H1 (cell line): Measurements from ENCODE around the gene PALM. TPM values are rescaled to one million over a fixed set of nuclear protein-coding genes. Genes with fewer than 3 reads are reported as not detected.

Source experiments
- CTCF ChIA-PET: fragments of 300-600 bp; sonication (Branson Sonifier 250); formaldehyde crosslinking; loops from one replicate; lab custom pipeline; 2021; ENCODE audit not compliant: partially characterized antibody; lab: Charles Lee
- POLR2A ChIA-PET: fragments of 300-600 bp; sonication (Branson Sonifier 250); formaldehyde crosslinking; loops from one replicate; lab custom pipeline; 2021; ENCODE audit warnings: inconsistent platforms; ENCODE audit not compliant: partially characterized antibody; lab: Charles Lee
- DNase-seq, 2 experiments: peaks; one replicate each; pipeline versions ENCODE4 v3.0.0 to v3.0.0-alpha.2; 2010 to 2022; ENCODE audit warnings: low spot score in 2 of 2, low read depth in 1 of 2, mixed read lengths in 1 of 2
- FAIRE-seq: peaks from 2 replicates; lab custom pipeline; 2011; peaks lifted over from hg19 to GRCh38; lab: Jason Lieb, UNC
- H2AFZ ChIP-seq: 2 replicates; pipeline ENCODE4 v1.8.1; 2012; ENCODE audit warnings: low read length, inconsistent platforms
- H2AK5ac ChIP-seq: 2 replicates; pipeline ENCODE4 v1.6.1; 2013; ENCODE audit warnings: low read depth, low read length
- H2BK120ac ChIP-seq: replicated peaks from 2 replicates; pipeline ENCODE3; 2013; ENCODE audit warnings: low read depth, low read length, inconsistent platforms
- H2BK12ac ChIP-seq: 2 replicates; pipeline ENCODE4 v1.6.1; 2013; ENCODE audit warnings: low read depth, low read length
- H2BK15ac ChIP-seq: 2 replicates; pipeline ENCODE4 v1.6.1; 2013; ENCODE audit warnings: low read length
- H2BK20ac ChIP-seq: 2 replicates; pipeline ENCODE4 v1.6.1; 2013; ENCODE audit warnings: low read length
- H2BK5ac ChIP-seq: 2 replicates; pipeline ENCODE4 v1.6.1; 2013; ENCODE audit warnings: low read depth, low read length
- H3K14ac ChIP-seq: 2 replicates; pipeline ENCODE4 v1.6.1; 2013; ENCODE audit warnings: inconsistent platforms; ENCODE audit not compliant: insufficient read length
- H3K18ac ChIP-seq: 2 replicates; pipeline ENCODE4 v1.6.1; 2013; ENCODE audit warnings: low read length; ENCODE audit errors: extremely low read depth
- H3K23ac ChIP-seq: 2 replicates; pipeline ENCODE4 v1.6.1; 2013; ENCODE audit warnings: inconsistent platforms; ENCODE audit not compliant: insufficient read length
- H3K23me2 ChIP-seq: 2 replicates; pipeline ENCODE4 v1.6.1; 2013; ENCODE audit warnings: low read depth, low read length
- H3K27ac ChIP-seq: 2 replicates; pipeline ENCODE4 v1.6.1; 2011; ENCODE audit warnings: low read depth, low read length, inconsistent platforms
- H3K27me3 ChIP-seq, 4 experiments: replicated peaks in 1 of 4; 1 replicate in 1 of 4; 2 replicates in 3 of 4; pipeline versions ENCODE4 v1.6.1 to v1.8.1; 2011 to 2013; ENCODE audit warnings: low read length in 3 of 4, mild to moderate bottlenecking in 3 of 4, inconsistent platforms in 2 of 4, mixed read lengths in 2 of 4, moderate library complexity in 1 of 4; ENCODE audit not compliant: control insufficient read depth in 3 of 4, insufficient read depth in 3 of 4; ENCODE audit errors: extremely low read depth in 1 of 4
- H3K36me3 ChIP-seq, 4 experiments: 2 replicates each; pipeline versions ENCODE4 v1.6.1 to v1.8.1; 2011 to 2013; ENCODE audit warnings: mild to moderate bottlenecking in 4 of 4, low read length in 3 of 4, moderate library complexity in 2 of 4, control low read depth in 1 of 4, inconsistent platforms in 1 of 4; ENCODE audit not compliant: insufficient read depth in 4 of 4, control insufficient read depth in 2 of 4
- H3K4ac ChIP-seq: replicated peaks from 2 replicates; pipeline ENCODE3; 2013; ENCODE audit warnings: low read length, low read depth, mixed read lengths, inconsistent platforms; ENCODE audit not compliant: insufficient read length
- H3K4me1 ChIP-seq, 4 experiments: replicated peaks in 1 of 4; 1 replicate in 1 of 4; 2 replicates in 3 of 4; pipeline versions ENCODE4 v1.6.1 to v1.8.1; 2011 to 2013; ENCODE audit warnings: low read length in 3 of 4, inconsistent platforms in 2 of 4, mixed read lengths in 1 of 4; ENCODE audit not compliant: insufficient read depth in 4 of 4, control insufficient read depth in 3 of 4
- H3K4me2 ChIP-seq, 2 experiments: 2 replicates each; pipeline versions ENCODE4 v1.6.1 to v1.8.1; 2011 to 2013; ENCODE audit warnings: low read depth in 2 of 2, low read length in 2 of 2, control low read depth in 1 of 2, inconsistent platforms in 1 of 2, mild to moderate bottlenecking in 1 of 2; ENCODE audit not compliant: insufficient read depth in 1 of 2
- H3K4me3 ChIP-seq, 4 experiments: fragments of 200-600, 300-600 bp in 1 of 4; sonication (generic), shearing (Covaris generic), sonication (Bioruptor Twin) in 1 of 4; 2 replicates each; pipeline versions ENCODE4 v1.5.1 to v1.8.1; 2011 to 2016; ENCODE audit warnings: low read length in 4 of 4, low read depth in 3 of 4, control low read depth in 2 of 4, inconsistent platforms in 2 of 4, mild to moderate bottlenecking in 2 of 4, mixed read lengths in 1 of 4, moderate library complexity in 1 of 4; ENCODE audit not compliant: insufficient read depth in 2 of 4; ENCODE audit errors: extremely low read depth in 1 of 4
- H3K56ac ChIP-seq: replicated peaks from 2 replicates; pipeline ENCODE3; 2013; ENCODE audit warnings: low read depth, mild to moderate bottlenecking, mixed read lengths, low read length, inconsistent platforms; ENCODE audit not compliant: insufficient read length
- H3K79me1 ChIP-seq: 2 replicates; pipeline ENCODE4 v1.6.1; 2013; ENCODE audit warnings: low read depth, low read length, control low read depth
- H3K79me2 ChIP-seq, 2 experiments: 2 replicates each; pipeline versions ENCODE4 v1.6.1 to v1.8.1; 2012 to 2013; ENCODE audit warnings: low read length in 2 of 2, mild to moderate bottlenecking in 2 of 2, inconsistent platforms in 1 of 2; ENCODE audit not compliant: insufficient read depth in 2 of 2, control insufficient read depth in 1 of 2
- H3K9ac ChIP-seq, 4 experiments: replicated peaks in 1 of 4; 1 replicate in 1 of 4; 2 replicates in 3 of 4; pipeline versions ENCODE4 v1.6.1 to v1.8.1; 2011 to 2013; ENCODE audit warnings: low read depth in 3 of 4, low read length in 3 of 4, control low read depth in 2 of 4, mild to moderate bottlenecking in 2 of 4, moderate library complexity in 2 of 4, inconsistent platforms in 1 of 4; ENCODE audit errors: extremely low read depth in 1 of 4
- H3K9me3 ChIP-seq, 2 experiments: 2 replicates each; pipeline versions ENCODE4 v1.6.1 to v1.8.1; 2012 to 2013; ENCODE audit warnings: mild to moderate bottlenecking in 2 of 2, moderate library complexity in 2 of 2, control low read depth in 1 of 2, inconsistent platforms in 1 of 2, low read depth in 1 of 2, low read length in 1 of 2, mixed read lengths in 1 of 2; ENCODE audit not compliant: insufficient read depth in 2 of 2
- H4K20me1 ChIP-seq, 2 experiments: replicated peaks in 1 of 2; 2 replicates each; pipeline versions ENCODE3 to v1.8.1; 2011 to 2013; ENCODE audit warnings: inconsistent platforms in 2 of 2, low read length in 2 of 2, mild to moderate bottlenecking in 1 of 2; ENCODE audit not compliant: insufficient read depth in 2 of 2, control insufficient read depth in 1 of 2
- H4K5ac ChIP-seq: 2 replicates; pipeline ENCODE4 v1.6.1; 2013; ENCODE audit warnings: low read length, low read depth, mixed read lengths, inconsistent platforms; ENCODE audit not compliant: insufficient read length
- H4K8ac ChIP-seq: 2 replicates; pipeline ENCODE4 v1.8.0; 2013; ENCODE audit warnings: mild to moderate bottlenecking, moderate library complexity, low read length, inconsistent platforms; ENCODE audit not compliant: insufficient read depth; ENCODE audit errors: extremely low read depth
- H4K91ac ChIP-seq: replicated peaks from 2 replicates; pipeline ENCODE3; 2013; ENCODE audit warnings: low read length, mixed read lengths, inconsistent platforms; ENCODE audit not compliant: insufficient read length
- EP300 ChIP-seq, 2 experiments: IDR thresholded peaks; 1 replicate in 1 of 2; 2 replicates in 1 of 2; pipeline ENCODE4 v1.6.1; 2011 to 2012; ENCODE audit warnings: low read depth in 2 of 2, low read length in 2 of 2, mild to moderate bottlenecking in 2 of 2, borderline replicate concordance in 1 of 2, inconsistent platforms in 1 of 2, moderate library complexity in 1 of 2
- NRF1 ChIP-seq: IDR thresholded peaks from 2 replicates; pipeline ENCODE4 v1.6.1; 2011; ENCODE audit warnings: mild to moderate bottlenecking, low read depth, low read length, improper control_type of control experiment
- POU5F1 ChIP-seq: IDR thresholded peaks from 2 replicates; pipeline ENCODE4 v1.6.1; 2011; ENCODE audit warnings: low read depth, mild to moderate bottlenecking, low read length, moderate library complexity
- RAD21 ChIP-seq, 2 experiments: IDR thresholded peaks in 1 of 2; conservative IDR thresholded peaks in 1 of 2; 2 replicates each; pipeline ENCODE4 v1.6.1; 2011; ENCODE audit warnings: low read depth in 2 of 2, low read length in 2 of 2, improper control_type of control experiment in 1 of 2, inconsistent platforms in 1 of 2, mild to moderate bottlenecking in 1 of 2, moderate library complexity in 1 of 2
- RNF2 ChIP-seq: fragments of 200-900, 300-1000 bp; sonication (generic); IDR thresholded peaks from 2 replicates; pipeline ENCODE4 v1.7.1; 2016; ENCODE audit warnings: borderline replicate concordance, low read depth, mild to moderate bottlenecking, antibody characterized with exemption, low read length; ENCODE audit not compliant: poor library complexity, severe bottlenecking; ENCODE audit errors: missing control alignments
- WGBS, 2 experiments: shearing (Covaris generic) in 1 of 2; methylation state at CpG; one replicate each; pipeline versions ENCODE4 v1.1.6 to v1.1.7; 2013 to 2015; ENCODE audit warnings: low lambda C conversion rate in 2 of 2, mixed read lengths in 2 of 2, inconsistent platforms in 1 of 2, low coverage in 1 of 2, missing lambda C conversion rate in 1 of 2; ENCODE audit not compliant: insufficient replicate concordance in 2 of 2, insufficient coverage in 1 of 2, insufficient read length in 1 of 2; ENCODE audit errors: extremely low coverage in 1 of 2, missing lambda C conversion rate in 1 of 2; 5-methylcytosine and 5-hydroxymethylcytosine counted together
- polyA plus RNA-seq, 7 experiments: library from polyadenylated mRNA; depleted of rRNA in 3 of 7; stranded (reverse) in 5 of 7; unstranded in 2 of 7; fragments of >200 nt in 5 of 7; fragments of 200-250 nt in 2 of 7; gene quantifications; 1 replicate in 5 of 7; 2 replicates in 1 of 7; 4 replicates in 1 of 7; pipeline versions ENCODE4 v1.2.1 to v1.2.3, GENCODE V29; 2011 to 2013; ENCODE audit warnings: missing spikeins in 2 of 7, mixed read lengths in 2 of 7
- total RNA-seq: library from RNA; stranded (reverse); fragmentation: NEBNext Ultra II Directional; extraction: Animal tissue kit (Norgen Biotek cat#: 25700); gene quantifications from 2 replicates; pipeline ENCODE4 v1.2.1, GENCODE V29; 2021

The PALM gene
- total and polyA plus RNA-seq, 2 of the 8 experiments (the other 6 are each of a cell fraction or from before 2014, with no cell fraction given), result 5.7 to 16.5 TPM

- TF ChIP-seq NRF1, result no peak
- no peak for TF ChIP-seq POU5F1
- TF ChIP-seq RAD21 (IDR thresholded peaks at IDR 0.05 in 1 of 2, conservative IDR thresholded peaks at IDR 0.05 in 1 of 2; ENCODE audit: low read depth in 2 of 2, low read length in 2 of 2), result no peak
- no peak for TF ChIP-seq EP300 (IDR thresholded peaks at IDR 0.05; ENCODE audit: borderline replicate concordance in 1 of 2, low read depth in 2 of 2, low read length in 2 of 2)
- TF ChIP-seq RNF2, result no peak
Measured at GRCh38 chr19:780935-781334, 72.2 kb downstream of the PALM start.

More at GRCh38 chr19:780935-781334, 72.2 kb downstream of the PALM start:
- peaks cover 7 to 16% (median 12%) of the 10 kb centered on the region in 4 experiments for H3K4me1 ChIP-seq
- H4K5ac ChIP-seq, result no peak overlapping the region
- no peaks in the 10 kb centered on the region for H4K20me1 ChIP-seq
- peak overlapping the region; percentile 96; the same call in 1 of the 2 replicates for H3K18ac ChIP-seq
- H3K79me2 ChIP-seq, result peaks cover 0 to 2% of the 10 kb centered on the region in 2 experiments; a peak in 2 of 4 replicates
- H2BK20ac ChIP-seq, result peak overlapping the region; percentile 97; the same call in 1 of the 2 replicates
- peak overlapping the region; percentile 71; the same call in 1 of the 2 replicates for H2BK5ac ChIP-seq
- H3K23ac ChIP-seq, result no peak overlapping the region
- H2BK120ac ChIP-seq, result no peak overlapping the region
- H3K23me2 ChIP-seq, result no peaks in the 10 kb centered on the region
- H2AK5ac ChIP-seq, result peak overlapping the region; percentile 93; the same call in 1 of the 2 replicates
- DNase-seq (no peak), FAIRE-seq (no peak)
- H3K9ac ChIP-seq, result no peak overlapping the region
- H3K27ac ChIP-seq, result no peak overlapping the region
- no peaks in the 10 kb centered on the region; the same call in 1 of the 2 replicates for H3K79me1 ChIP-seq
- H4K8ac ChIP-seq, result no peak overlapping the region
- no peak overlapping the region for H3K4me3 ChIP-seq
- H3K36me3 ChIP-seq, result no peaks in the 10 kb centered on the region
- 95% methylated on average over 15 of the region's 15 CpGs; no CpG with 5 or more reads in 1 of the 2 experiments for WGBS, 2 experiments
- H3K27me3 ChIP-seq, result no peaks in the 10 kb centered on the region
- H3K4me2 ChIP-seq, result no peak overlapping the region
- no peak overlapping the region for H2AFZ ChIP-seq
- ChIA-PET POLR2A (interaction anchor here (0.6 to 9.0 kb wide), 8 partner anchors 8 to 257 kb away, joined by 3 to 61 read pairs (median 10); partner anchors contain the start of gene PTBP1), CTCF (interaction anchor here (1.3 to 2.5 kb wide), 2 partner anchors 11 to 76 kb away, joined by 3 to 10 read pairs; no protein-coding TSS in a partner anchor)
- peak overlapping the region; percentile 95; the same call in 1 of the 2 replicates for H2BK15ac ChIP-seq
- H2BK12ac ChIP-seq, result peak overlapping the region; percentile 84
- H3K4ac ChIP-seq, result no peak overlapping the region
- H3K56ac ChIP-seq, result no peak overlapping the region
- H4K91ac ChIP-seq, result no peak overlapping the region
- no peak overlapping the region for H3K14ac ChIP-seq
- H3K9me3 ChIP-seq, result no peaks in the 10 kb centered on the region
